ENCODE measurements around the gene CTPS2.

DNA sequence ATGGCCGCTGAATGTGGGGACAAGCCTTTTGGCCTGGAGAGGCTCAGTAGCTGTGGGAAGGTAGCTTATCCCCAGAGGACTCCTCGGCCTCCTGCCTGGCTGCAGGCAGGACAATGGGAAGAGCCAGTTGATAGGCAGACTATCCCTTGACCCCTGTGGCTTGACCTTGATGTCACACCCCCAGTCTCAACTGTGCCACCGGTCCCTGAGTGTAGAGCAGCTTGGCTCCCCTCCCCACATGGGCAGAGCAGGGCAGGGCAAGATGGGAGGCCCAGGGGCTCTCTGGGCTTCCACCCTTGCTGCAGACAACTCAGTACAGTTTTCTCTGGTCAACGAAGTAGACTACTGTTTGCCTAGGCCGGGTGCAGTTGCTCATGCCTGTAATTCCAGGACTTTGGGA lies 32.6 kb upstream of the CTPS2 start:
- no peak for TF ChIP-seq TCF12 (IDR thresholded peaks at IDR 0.05)
- TF ChIP-seq, protein P1, sequence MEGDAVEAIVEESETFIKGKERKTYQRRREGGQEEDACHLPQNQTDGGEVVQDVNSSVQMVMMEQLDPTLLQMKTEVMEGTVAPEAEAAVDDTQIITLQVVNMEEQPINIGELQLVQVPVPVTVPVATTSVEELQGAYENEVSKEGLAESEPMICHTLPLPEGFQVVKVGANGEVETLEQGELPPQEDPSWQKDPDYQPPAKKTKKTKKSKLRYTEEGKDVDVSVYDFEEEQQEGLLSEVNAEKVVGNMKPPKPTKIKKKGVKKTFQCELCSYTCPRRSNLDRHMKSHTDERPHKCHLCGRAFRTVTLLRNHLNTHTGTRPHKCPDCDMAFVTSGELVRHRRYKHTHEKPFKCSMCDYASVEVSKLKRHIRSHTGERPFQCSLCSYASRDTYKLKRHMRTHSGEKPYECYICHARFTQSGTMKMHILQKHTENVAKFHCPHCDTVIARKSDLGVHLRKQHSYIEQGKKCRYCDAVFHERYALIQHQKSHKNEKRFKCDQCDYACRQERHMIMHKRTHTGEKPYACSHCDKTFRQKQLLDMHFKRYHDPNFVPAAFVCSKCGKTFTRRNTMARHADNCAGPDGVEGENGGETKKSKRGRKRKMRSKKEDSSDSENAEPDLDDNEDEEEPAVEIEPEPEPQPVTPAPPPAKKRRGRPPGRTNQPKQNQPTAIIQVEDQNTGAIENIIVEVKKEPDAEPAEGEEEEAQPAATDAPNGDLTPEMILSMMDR (IDR thresholded peaks at IDR 0.05), result no peak

Measured in SK-N-SH (cell line).